SK-N-SH treated with all-trans-retinoic acid at 6 μM for 48 hours (cell line): ENCODE measurements around the gene PPP1R16B.

ENCODE experiments used
- ATAC-seq: fragments of 200-7000 bp; cut with Tn5 transposase; 3 replicates; pipeline ENCODE4 v1.9.1; 2020; ENCODE audit warnings: mild to moderate bottlenecking, moderate library complexity
- ARNTL ChIP-seq: fragments of 450-650 bp; formaldehyde crosslinking; IDR thresholded peaks from 2 replicates; pipeline ENCODE4 v1.5.0; 2020; ENCODE audit warnings: low read depth, mild to moderate bottlenecking, moderate library complexity, borderline replicate concordance
- BACH2 ChIP-seq: fragments of 250-450 bp; sonication (Bioruptor Pico); IDR thresholded peaks from 2 replicates; pipeline ENCODE4 v1.9.0; 2021; ENCODE audit warnings: mild to moderate bottlenecking, borderline replicate concordance
- CREB5 ChIP-seq: fragments of 250-450 bp; sonication (Bioruptor Pico); IDR thresholded peaks from 2 replicates; pipeline ENCODE4 v1.5.1; 2020; ENCODE audit warnings: low read depth, mild to moderate bottlenecking, moderate library complexity
- CSDC2 ChIP-seq: fragments of 250-450 bp; sonication (Bioruptor Pico); IDR thresholded peaks from 2 replicates; pipeline ENCODE4 v1.5.0; 2020; ENCODE audit warnings: mild to moderate bottlenecking, moderate library complexity
- ESRRG ChIP-seq: fragments of 250-450 bp; sonication (Bioruptor Pico); IDR thresholded peaks from 2 replicates; pipeline ENCODE4 v1.6.1; 2021; ENCODE audit warnings: mild to moderate bottlenecking
- GLIS3 ChIP-seq: fragments of 250-450 bp; sonication (Bioruptor Pico); IDR thresholded peaks from 2 replicates; pipeline ENCODE4 v1.5.0; 2020; ENCODE audit warnings: mild to moderate bottlenecking, moderate library complexity
- ISL1 ChIP-seq: fragments of 250-450 bp; sonication (Bioruptor Pico); IDR thresholded peaks from 2 replicates; pipeline ENCODE4 v2.1.2; 2022; ENCODE audit warnings: mild to moderate bottlenecking, moderate library complexity
- OSR1 ChIP-seq: fragments of 250-450 bp; sonication (Bioruptor Pico); IDR thresholded peaks from 2 replicates; pipeline ENCODE4 v1.8.0; 2022; ENCODE audit warnings: moderate library complexity, mild to moderate bottlenecking, inconsistent platforms
- PATZ1 ChIP-seq: fragments of 250-450 bp; sonication (Bioruptor Pico); IDR thresholded peaks from 2 replicates; pipeline ENCODE4 v1.8.0; 2020; ENCODE audit warnings: mild to moderate bottlenecking, moderate library complexity, borderline replicate concordance
- POU6F1 ChIP-seq: fragments of 250-450 bp; sonication (Bioruptor Pico); IDR thresholded peaks from 2 replicates; pipeline ENCODE4 v1.8.0; 2021; ENCODE audit warnings: low read depth, mild to moderate bottlenecking, moderate library complexity, borderline replicate concordance
- PPARA ChIP-seq: fragments of 250-450 bp; sonication (Bioruptor Pico); IDR thresholded peaks from 2 replicates; pipeline ENCODE4 v1.5.0; 2020; ENCODE audit warnings: mild to moderate bottlenecking, borderline replicate concordance
- SNAI2 ChIP-seq: fragments of 250-450 bp; sonication (Bioruptor Pico); IDR thresholded peaks from 2 replicates; pipeline ENCODE4 v1.5.0; 2020; ENCODE audit warnings: mild to moderate bottlenecking, moderate library complexity
- TCF4 ChIP-seq: fragments of 250-450 bp; sonication (Bioruptor Pico); IDR thresholded peaks from 2 replicates; pipeline ENCODE4 v1.8.0; 2021; ENCODE audit warnings: mild to moderate bottlenecking, moderate library complexity, borderline replicate concordance
- TOX ChIP-seq: fragments of 250-450 bp; sonication (Bioruptor Pico); IDR thresholded peaks from 2 replicates; pipeline ENCODE4 v1.8.0; 2021; ENCODE audit warnings: mild to moderate bottlenecking, moderate library complexity, borderline replicate concordance
- TSHZ2 ChIP-seq: fragments of 250-450 bp; sonication (Bioruptor Pico); IDR thresholded peaks from 2 replicates; pipeline ENCODE4 v1.5.0; 2020; ENCODE audit warnings: mild to moderate bottlenecking, moderate library complexity
- ZC3H10 ChIP-seq: fragments of 250-450 bp; sonication (Bioruptor Pico); IDR thresholded peaks from 2 replicates; pipeline ENCODE4 v1.5.1; 2021; ENCODE audit warnings: mild to moderate bottlenecking, moderate library complexity
- ZFP30 ChIP-seq: fragments of 450-650 bp; formaldehyde crosslinking; IDR thresholded peaks from 2 replicates; pipeline ENCODE4 v1.5.0; 2022; ENCODE audit warnings: mild to moderate bottlenecking, moderate library complexity
- ZNF565 ChIP-seq: fragments of 450-650 bp; formaldehyde crosslinking; conservative IDR thresholded peaks from 2 replicates; pipeline ENCODE4 v1.5.0; 2020; ENCODE audit warnings: low read depth, mild to moderate bottlenecking, moderate library complexity
- ZNF8 ChIP-seq: fragments of 450-650 bp; formaldehyde crosslinking; IDR thresholded peaks from 2 replicates; pipeline ENCODE4 v1.5.0; 2020; ENCODE audit warnings: mild to moderate bottlenecking, moderate library complexity

The PPP1R16B gene

GRCh38 chr20:38809942-38810341 lies 4.4 kb downstream of the PPP1R16B start:
- no peak for ATAC-seq
- TF ChIP-seq PATZ1 (CRISPR knock-in tag) = no peak

- no peak for ATAC-seq
- TF ChIP-seq TOX (CRISPR knock-in tag) (no peak), ISL1 (CRISPR knock-in tag) (no peak), ESRRG (CRISPR knock-in tag) (no peak), BACH2 (no peak), GLIS3 (CRISPR knock-in tag) (no peak), CSDC2 (CRISPR knock-in tag) (no peak), OSR1 (CRISPR knock-in tag) (no peak), ZNF565 (no peak), ZC3H10 (CRISPR knock-in tag) (no peak), TSHZ2 (CRISPR knock-in tag) (no peak), ARNTL (no peak), ZFP30 (CRISPR knock-in tag) (no peak), POU6F1 (CRISPR knock-in tag) (no peak), PPARA (CRISPR knock-in tag) (no peak), CREB5 (CRISPR knock-in tag) (no peak), SNAI2 (CRISPR knock-in tag) (no peak)
These were observed 5.6 kb downstream of the PPP1R16B start for GRCh38 chr20:38810926-38811630.

GRCh38 chr20:38811769-38812168 lies 6.3 kb downstream of the PPP1R16B start:
- no peak for ATAC-seq
- no peak for TF ChIP-seq SNAI2 (CRISPR knock-in tag)
- no peak for TF ChIP-seq ZFP30 (CRISPR knock-in tag)
- no peak for TF ChIP-seq POU6F1 (CRISPR knock-in tag)
- TF ChIP-seq ZNF8 (CRISPR knock-in tag) = no peak

- ATAC-seq = no peak
- TF ChIP-seq ARNTL (no peak), TOX (CRISPR knock-in tag) (no peak), ZFP30 (CRISPR knock-in tag) (no peak), ZC3H10 (CRISPR knock-in tag) (no peak), TSHZ2 (CRISPR knock-in tag) (no peak), ZNF565 (no peak), ESRRG (CRISPR knock-in tag) (no peak), BACH2 (no peak), CSDC2 (CRISPR knock-in tag) (no peak), GLIS3 (CRISPR knock-in tag) (no peak), PATZ1 (CRISPR knock-in tag) (no peak), TCF4 (CRISPR knock-in tag) (no peak), SNAI2 (CRISPR knock-in tag) (no peak)
These were observed 6.7 kb downstream of the PPP1R16B start for GRCh38 chr20:38812182-38812581.
